Mononuclear cell (primary cell): ENCODE results near the gene TRHDE. TPM values are rescaled to one million over a fixed set of nuclear protein-coding genes. Genes with fewer than 3 reads are reported as not detected.

Experiments
- H3K27me3 ChIP-seq: 2 replicates; pipeline ENCODE4 v1.6.0; 2011; ENCODE audit warnings: low read length, control low read depth; ENCODE audit not compliant: insufficient read depth
- H3K4me1 ChIP-seq: 2 replicates; pipeline ENCODE4 v1.5.1; 2011; ENCODE audit warnings: mild to moderate bottlenecking, low read length, control low read depth; ENCODE audit not compliant: insufficient read depth
- H3K4me3 ChIP-seq: 2 replicates; pipeline ENCODE4 v1.5.1; 2011; ENCODE audit warnings: mild to moderate bottlenecking, low read length, moderate library complexity
- H3K9me3 ChIP-seq: 2 replicates; pipeline ENCODE4 v1.5.1; 2011; ENCODE audit warnings: low read depth, mild to moderate bottlenecking, control low read depth, low read length
- total RNA-seq: library from RNA; depleted of rRNA; stranded (reverse); fragments of >200 nt; gene quantifications from one replicate; pipeline ENCODE4 v1.2.3, GENCODE V29; 2012

The TRHDE gene
- total RNA-seq, 1 donor: 0.21 TPM

DNA sequence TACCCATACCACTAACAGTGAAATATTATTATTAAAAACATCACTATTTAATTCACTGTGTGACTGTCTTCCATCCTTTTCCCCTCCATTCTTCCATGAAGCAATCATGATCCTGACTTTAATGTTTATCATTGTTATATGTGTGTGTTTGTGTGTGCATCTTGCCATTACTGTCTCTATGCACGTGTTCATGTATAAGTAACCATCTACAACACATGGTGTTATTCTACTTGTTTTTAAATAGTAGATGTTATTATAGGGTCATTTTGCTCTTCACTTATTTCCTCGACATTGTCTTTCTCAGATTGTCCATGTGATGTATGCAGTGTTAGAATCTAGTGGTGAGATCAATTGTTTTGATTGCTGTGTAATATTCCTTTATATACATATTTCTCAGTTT is 195.8 kb downstream of the TRHDE start:
- H3K9me3 ChIP-seq: no peaks in the 10 kb centered on the region
- H3K4me3 ChIP-seq: no peak overlapping the region
- no peaks in the 10 kb centered on the region for H3K4me1 ChIP-seq
- no peaks in the 10 kb centered on the region for H3K27me3 ChIP-seq

DNA sequence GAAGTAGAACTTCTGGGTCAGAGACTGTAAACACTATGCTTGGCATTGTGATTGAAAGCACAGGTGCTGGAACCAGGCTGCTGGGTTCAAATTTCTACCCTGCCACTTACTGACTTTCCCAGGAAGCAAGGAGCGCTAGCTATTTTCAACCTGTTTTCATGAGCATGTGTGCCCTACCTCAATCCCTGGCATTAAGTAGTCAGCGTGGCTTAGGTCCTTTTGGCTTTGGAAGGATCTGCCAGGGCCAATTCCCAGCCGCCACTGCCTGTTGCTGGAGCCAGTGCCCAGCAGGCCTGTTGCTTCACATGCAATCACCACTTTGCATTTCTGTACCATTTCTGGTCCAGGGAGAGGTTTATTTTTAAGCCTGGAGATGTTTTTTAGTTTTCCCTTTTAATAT is 196.3 kb downstream of the TRHDE start:
- Histone ChIP-seq H3K4me1 (no peaks in the 10 kb centered on the region), H3K4me3 (no peak overlapping the region), H3K9me3 (no peaks in the 10 kb centered on the region), H3K27me3 (no peaks in the 10 kb centered on the region)

DNA sequence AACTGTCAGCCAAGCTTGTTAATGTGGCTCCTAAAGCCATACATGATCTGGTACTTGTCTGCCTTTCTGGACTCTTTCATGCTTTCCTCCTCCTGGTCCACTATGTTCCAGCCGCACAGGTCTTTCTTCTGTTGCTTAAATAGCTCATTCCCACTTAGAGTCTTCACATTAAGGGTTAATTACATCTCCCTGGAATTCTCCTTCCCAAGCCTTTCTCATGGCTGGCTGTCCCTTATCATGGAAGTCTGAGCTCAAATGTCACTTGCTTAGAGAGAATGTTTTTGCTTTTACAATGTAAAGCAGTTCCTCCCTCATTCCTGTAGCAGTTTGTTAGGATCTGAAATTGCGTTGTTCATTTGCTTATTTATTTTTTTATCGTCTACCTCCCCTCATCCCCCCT is 199.6 kb downstream of the TRHDE start:
- no peak overlapping the region for H3K4me3 ChIP-seq
- H3K4me1 ChIP-seq: no peaks in the 10 kb centered on the region
- no peaks in the 10 kb centered on the region for H3K9me3 ChIP-seq
- H3K27me3 ChIP-seq: no peaks in the 10 kb centered on the region

DNA sequence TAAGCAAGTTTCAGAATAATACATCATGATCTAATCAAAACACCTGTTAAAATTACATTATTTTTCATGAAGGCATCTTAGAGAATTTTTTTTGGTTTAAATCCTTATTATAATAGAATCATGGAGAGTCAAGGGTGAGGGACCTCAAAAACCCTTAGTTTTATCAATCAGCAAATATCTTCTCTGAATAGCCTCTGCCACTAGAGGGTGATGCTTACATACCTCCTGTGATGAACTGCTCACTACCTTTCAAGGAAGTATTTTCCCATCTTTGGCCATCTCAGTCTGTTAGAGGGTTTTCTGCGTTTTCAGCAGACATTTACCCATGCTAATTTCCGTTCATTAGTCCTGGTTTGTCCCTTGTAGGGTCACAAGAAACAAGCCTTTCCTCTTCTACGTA is 200.2 kb downstream of the TRHDE start:
- H3K4me1 ChIP-seq: no peaks in the 10 kb centered on the region
- no peaks in the 10 kb centered on the region for H3K9me3 ChIP-seq
- no peaks in the 10 kb centered on the region for H3K27me3 ChIP-seq
- H3K4me3 ChIP-seq: no peak overlapping the region

DNA sequence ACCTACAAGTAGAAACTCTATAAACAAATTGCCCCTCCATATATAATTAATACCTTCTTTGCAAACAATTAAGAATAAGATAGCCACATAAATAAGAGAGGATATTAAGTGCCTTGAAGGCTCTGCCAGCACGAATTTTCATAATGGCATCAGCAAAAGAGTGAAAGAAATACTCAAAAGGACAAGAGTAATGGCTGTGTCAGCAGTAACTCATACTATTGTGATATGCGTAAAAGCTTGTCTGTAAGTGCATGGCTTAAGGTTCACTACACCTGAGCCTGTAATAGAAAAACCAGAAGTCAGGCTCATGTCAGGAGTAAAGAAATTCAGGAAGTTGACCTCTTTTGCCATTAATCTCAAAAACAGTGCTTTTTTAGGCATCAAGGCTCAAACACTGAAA is 204.1 kb downstream of the TRHDE start:
- no peaks in the 10 kb centered on the region for H3K9me3 ChIP-seq
- H3K4me3 ChIP-seq: no peak overlapping the region
- no peaks in the 10 kb centered on the region for H3K4me1 ChIP-seq
- H3K27me3 ChIP-seq: no peaks in the 10 kb centered on the region

DNA sequence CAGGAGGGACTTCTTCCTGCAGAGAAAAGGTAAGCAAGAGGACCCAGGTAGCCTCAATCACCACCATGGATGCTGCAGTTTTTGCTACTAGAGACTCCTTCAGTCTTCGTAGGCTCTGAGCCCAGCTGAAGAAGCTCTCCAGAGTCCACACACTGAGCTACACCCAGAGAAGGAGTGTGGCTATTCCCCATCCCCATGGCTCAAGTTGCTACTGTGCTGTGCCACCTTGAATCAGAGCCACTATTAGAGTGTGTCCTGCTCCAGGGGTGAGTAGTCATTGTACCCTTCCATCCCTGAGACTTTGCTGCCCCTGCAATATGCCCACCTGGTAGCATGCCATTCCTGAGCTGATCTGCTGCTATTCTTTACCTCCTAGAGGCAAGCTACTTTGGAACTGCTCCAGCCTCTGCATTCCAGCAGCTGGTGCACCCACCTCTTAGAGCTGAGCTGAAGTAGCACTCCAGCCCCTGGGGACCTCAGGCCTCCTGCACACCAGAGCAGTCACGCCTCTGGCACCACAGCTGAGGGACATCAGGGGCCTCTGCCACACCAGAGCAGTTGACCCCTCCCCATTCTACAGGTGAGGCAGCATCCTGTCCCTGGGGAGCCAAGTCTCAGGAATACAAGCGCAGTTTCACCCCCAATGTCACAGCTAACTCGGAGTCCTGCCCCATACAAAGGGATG is 213.0 kb downstream of the TRHDE start:
- Histone ChIP-seq H3K4me1 (no peaks in the 10 kb centered on the region), H3K27me3 (no peaks in the 10 kb centered on the region), H3K4me3 (no peak overlapping the region), H3K9me3 (peaks cover 11% of the 10 kb centered on the region)

DNA sequence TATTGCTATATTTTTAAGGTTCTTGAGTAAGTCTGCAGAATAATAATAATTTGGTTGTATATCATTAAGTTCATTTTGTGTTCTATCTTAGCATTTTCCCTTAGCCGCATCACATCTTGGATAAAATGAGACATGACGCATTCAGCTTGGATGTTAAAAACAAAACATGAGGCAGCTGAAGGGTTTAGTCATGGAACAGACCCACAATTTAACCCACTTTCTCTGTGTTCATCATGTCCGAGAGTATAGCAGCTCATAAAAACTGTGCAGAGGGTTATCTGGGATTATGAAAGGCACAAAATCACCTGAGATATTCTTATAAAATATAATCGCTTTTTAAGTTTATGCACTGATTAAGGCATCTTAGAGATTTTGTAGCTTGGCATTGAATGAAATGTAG is 219.3 kb downstream of the TRHDE start:
- no peak overlapping the region for H3K4me3 ChIP-seq
- no peaks in the 10 kb centered on the region for H3K4me1 ChIP-seq
- H3K27me3 ChIP-seq: no peaks in the 10 kb centered on the region
- H3K9me3 ChIP-seq: peaks cover 8% of the 10 kb centered on the region

DNA sequence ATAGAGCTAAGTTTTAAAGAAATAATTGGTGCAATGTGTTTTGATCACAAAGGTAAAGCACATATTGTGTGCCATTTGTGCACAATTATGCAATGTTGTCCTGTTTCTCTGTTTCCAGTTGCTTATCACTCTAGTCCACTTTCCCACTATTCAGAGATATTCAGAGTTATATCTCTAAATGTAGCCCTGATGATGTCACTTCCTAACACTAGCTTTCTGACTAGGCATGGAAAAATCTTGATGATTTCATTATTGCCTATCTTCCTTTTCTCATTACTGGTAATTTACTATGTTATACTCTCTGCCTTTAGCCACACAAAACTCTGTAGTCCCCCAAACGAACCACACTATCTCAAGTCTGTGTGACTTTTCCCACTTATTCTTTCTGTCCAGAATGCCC is 221.2 kb downstream of the TRHDE start:
- no peak overlapping the region for H3K4me3 ChIP-seq
- H3K4me1 ChIP-seq: no peaks in the 10 kb centered on the region

DNA sequence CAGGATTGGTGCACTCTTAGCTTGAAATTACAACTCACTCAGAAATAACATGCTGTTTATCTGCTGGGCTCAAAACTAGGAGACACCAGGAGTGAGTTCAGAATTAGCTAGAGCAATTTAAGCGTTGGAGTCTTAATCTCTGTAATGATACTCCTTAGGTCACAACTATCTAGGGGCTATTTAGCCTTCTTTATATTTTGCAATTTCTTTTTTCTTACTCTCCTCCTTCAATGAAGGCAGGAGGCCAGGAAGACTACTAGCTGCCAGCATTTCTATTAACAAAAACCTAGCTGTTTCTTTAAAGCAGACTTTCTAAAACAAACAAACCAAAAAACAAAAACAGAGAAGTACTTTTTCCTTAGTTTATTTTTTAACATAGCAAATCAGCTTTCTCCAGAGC is 226.2 kb downstream of the TRHDE start:
- peaks cover 6% of the 10 kb centered on the region for H3K9me3 ChIP-seq
- no peaks in the 10 kb centered on the region for H3K27me3 ChIP-seq
- no peak overlapping the region for H3K4me3 ChIP-seq

More for the DNA sequence above, 221.2 kb downstream of the TRHDE start:
- Histone ChIP-seq H3K9me3 (peaks cover 6% of the 10 kb centered on the region), H3K27me3 (no peaks in the 10 kb centered on the region)

DNA sequence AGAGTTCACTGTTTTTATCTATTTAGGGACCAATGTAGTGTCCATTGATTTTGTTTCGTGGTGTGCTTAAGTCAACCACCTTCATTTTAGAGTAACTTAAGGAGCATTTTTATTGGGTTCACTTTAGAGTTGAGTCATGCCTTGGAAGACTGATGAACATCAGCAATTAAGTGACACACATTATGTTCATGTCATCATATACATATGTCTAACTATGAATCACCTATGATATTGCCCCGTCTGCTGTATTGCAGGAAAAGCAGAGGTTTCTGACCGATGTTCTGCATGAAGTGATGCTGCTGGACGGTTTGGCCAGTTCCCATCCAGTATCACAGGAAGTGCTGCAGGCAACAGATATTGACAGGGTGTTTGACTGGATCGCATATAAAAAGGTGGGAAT is 227.1 kb downstream of the TRHDE start:
- no peaks in the 10 kb centered on the region for H3K4me1 ChIP-seq
- H3K27me3 ChIP-seq: no peaks in the 10 kb centered on the region
- no peak overlapping the region for H3K4me3 ChIP-seq
- H3K9me3 ChIP-seq: peaks cover 6% of the 10 kb centered on the region

More for the DNA sequence above, 226.2 kb downstream of the TRHDE start:
- H3K4me1 ChIP-seq: no peaks in the 10 kb centered on the region

DNA sequence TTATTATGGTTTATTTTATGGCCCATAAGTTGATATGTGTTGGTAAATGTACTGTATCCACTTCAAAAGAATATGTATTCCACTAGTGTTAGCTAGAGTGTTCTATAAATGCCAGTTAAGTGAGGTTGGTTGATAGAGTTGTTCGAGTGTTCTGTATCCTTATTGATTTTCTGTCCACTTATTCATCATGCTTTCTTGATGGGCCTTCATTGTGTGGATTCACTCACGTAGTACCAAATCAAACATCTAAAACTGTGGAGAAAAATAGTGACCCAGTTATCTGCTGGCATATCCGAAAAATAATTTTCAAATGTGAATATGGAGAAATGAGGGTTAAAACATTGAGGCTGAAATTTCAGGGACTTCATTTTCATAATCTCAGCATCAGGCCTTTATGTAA is 230.4 kb downstream of the TRHDE start:
- Histone ChIP-seq H3K4me1 (no peaks in the 10 kb centered on the region), H3K9me3 (no peaks in the 10 kb centered on the region), H3K27me3 (no peaks in the 10 kb centered on the region), H3K4me3 (no peak overlapping the region)

DNA sequence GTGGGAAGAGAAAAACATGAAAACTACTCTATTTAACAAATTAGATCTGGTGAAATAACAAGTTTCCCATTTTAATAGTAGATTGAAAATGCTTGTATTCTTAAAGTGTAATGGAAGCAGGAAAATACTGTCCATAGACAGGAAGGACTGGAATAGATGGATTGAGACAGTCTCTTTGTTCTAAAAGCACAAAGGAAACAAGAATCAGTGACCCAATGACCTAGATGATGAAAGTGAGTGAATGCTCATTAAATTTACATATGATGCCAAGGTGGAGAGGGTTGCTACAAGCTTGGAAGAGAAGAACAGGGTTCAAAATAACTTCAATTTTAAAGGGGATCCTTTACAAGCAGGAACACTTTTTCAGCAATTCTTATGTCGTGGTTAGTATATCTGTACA is 233.1 kb downstream of the TRHDE start:
- Histone ChIP-seq H3K27me3 (no peaks in the 10 kb centered on the region), H3K4me1 (no peaks in the 10 kb centered on the region), H3K4me3 (no peak overlapping the region), H3K9me3 (no peaks in the 10 kb centered on the region)

DNA sequence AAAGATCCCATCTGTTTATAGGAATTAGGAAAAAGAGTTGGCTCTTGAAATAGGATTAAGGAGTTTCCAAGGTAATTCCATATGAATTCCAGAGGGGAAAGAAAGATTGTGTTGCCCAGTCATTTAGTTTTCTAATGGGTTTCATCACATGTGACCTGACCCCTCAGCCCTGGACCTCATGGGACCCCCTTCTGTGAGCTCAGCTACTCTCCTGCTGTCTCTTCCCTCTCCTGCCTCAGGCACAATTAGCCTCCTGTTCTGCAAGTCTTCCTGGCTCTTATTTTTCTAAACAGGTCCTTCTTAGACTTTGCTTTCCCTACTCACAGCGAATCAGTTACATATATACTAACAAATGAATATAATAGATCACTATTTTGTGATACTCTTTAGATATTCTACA is 237.7 kb downstream of the TRHDE start:
- Histone ChIP-seq H3K9me3 (peaks cover 6% of the 10 kb centered on the region), H3K4me3 (no peak overlapping the region), H3K4me1 (no peaks in the 10 kb centered on the region), H3K27me3 (no peaks in the 10 kb centered on the region)

DNA sequence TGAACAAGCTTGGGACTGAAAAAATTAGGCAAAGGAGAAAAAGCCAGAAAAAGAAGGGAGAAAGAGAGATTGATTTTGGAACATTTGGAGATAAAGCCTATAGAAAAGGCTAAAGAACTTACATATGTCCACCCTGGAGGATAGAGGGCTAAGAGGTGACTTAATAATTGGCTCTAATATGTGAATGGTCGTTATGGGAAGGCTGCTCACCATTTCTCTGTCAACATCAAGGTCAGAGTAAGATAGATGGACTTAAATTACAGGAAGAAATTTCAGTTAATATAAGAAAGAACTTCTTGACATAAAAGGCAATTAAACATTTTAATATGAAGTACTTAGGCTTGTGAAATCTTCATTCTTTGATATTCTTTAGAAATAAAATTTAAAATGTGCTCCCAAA is 238.6 kb downstream of the TRHDE start:
- Histone ChIP-seq H3K27me3 (no peaks in the 10 kb centered on the region), H3K9me3 (peaks cover 6% of the 10 kb centered on the region), H3K4me3 (no peak overlapping the region), H3K4me1 (no peaks in the 10 kb centered on the region)

DNA sequence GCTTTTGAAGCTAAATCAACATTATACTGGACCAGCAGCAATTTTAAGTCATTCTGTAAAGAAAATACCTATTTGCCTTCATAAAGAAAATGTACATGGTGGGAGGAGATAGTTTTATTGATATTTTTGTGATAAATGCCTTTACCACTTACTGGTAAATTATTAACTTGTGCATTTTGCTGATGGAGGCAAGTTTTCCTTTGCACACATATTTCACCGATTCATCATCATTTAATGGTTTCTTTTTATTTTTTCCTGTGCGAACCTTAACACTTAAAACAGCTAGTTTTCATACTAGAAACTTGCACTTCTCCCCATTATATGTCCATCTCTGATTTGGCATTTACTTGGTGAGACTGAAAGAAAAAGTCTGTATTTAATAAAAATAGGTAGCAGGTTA is 239.3 kb downstream of the TRHDE start:
- Histone ChIP-seq H3K4me1 (no peaks in the 10 kb centered on the region), H3K4me3 (no peak overlapping the region), H3K27me3 (no peaks in the 10 kb centered on the region), H3K9me3 (peaks cover 6% of the 10 kb centered on the region)

DNA sequence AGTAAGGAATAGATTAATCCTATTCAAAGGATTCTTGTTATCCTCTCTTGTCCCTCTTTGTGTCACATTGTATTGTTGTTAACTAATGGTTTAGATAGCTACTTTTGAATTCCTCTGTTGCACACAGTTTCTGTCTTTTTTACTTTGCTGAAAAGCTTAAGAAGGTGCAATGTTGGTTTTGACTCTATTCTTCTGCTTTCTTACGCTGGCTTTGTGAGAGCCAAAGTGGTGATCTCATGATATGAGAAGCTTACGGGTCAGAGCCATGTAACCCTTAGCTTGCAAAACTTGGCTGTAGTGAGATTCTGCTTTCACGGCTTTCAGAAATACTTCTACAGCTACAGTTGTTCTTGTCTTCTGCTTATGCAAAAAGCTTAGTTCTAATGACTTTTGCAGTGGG is 239.7 kb downstream of the TRHDE start:
- H3K4me3 ChIP-seq: no peak overlapping the region
- H3K9me3 ChIP-seq: peaks cover 6% of the 10 kb centered on the region
- no peaks in the 10 kb centered on the region for H3K27me3 ChIP-seq
- H3K4me1 ChIP-seq: no peaks in the 10 kb centered on the region
